Stimulated activated CD4-positive, alpha-beta T cell treated with anti-CD3 and anti-CD28 coated beads, Interleukin-15, amount 100 ng/mL, for 1 hour (primary cell): ENCODE data around the gene C4orf46.
A peak's percentile ranks its signal among the peaks of the same experiment; 100 is the strongest.
"Not testable (repeated sequence)": the region's sequence is repeated elsewhere in the genome, so short reads cannot be mapped to it uniquely, and the experiment has no call there.

Experiments used
- DNase-seq, 2 donors: peaks; one replicate each; pipeline ENCODE4 v3.0.0-alpha.2; 2020; ENCODE audit warnings: low read depth in 1 of 2, low spot score in 1 of 2

Gene C4orf46

DNA sequence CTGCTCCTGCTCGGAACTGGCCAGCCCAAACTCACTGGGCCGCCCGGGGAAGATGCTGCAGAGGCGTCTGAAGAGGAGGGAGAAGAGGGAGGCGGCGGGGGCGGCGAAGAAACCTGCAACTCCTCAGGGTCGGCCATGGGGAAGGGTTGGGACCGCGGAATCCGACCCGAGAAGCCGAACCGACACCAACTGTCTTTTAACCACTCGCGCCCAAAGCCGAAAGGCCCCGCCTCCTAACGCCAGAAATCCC, at the start of gene C4orf46:
TSS of gene C4orf46 (minus strand) at position 223 of the 250 bp plus-strand sequence. CDS start at position 137, 86 bp downstream.
- no peak for DNase-seq

- no peak for DNase-seq
These were observed 44.1 kb upstream of the C4orf46 start for GRCh38 chr4:158715802-158716201.

DNA sequence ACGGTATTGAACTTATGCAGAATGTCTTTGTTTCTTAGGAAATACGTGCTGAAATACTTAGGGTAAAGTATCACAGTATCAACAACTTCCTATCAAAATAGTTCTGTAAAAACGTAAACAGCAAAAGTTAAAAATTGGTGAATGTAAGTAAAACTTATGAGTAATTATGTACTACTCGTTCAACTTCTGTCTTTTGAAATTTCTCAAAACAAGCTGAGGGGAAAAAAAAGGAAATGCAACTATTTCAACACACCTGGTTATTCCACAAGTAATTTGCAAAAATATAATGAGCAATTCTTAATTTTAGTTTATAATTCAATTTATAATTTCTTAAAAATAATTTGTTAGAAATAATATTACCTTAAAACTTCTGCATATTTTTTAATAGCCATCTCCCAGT, 43.2 kb upstream of the C4orf46 start:
- DNase-seq, result no peak

- not testable (repeated sequence) for DNase-seq
These were observed 40.9 kb upstream of the C4orf46 start for GRCh38 chr4:158712622-158713021.

DNA sequence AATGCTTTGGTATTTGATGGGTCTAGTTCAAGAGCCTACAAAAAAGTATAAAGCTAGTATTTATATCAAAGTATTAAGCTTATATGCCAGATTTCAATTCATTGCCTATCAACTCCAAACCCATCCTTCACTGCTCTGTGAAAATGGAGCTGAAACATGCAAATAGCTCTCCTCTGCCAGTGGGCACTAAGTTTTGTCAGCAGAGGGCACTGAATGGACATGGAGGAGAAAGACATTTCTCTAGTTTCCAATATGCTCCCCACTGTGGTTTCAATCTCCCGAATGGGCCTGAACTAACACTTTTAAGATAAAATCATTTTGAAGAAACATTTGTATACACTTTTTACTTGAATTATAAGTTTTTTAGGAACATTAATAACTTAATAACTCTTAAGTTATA, 39.1 kb upstream of the C4orf46 start:
- DNase-seq, result no peak

DNA sequence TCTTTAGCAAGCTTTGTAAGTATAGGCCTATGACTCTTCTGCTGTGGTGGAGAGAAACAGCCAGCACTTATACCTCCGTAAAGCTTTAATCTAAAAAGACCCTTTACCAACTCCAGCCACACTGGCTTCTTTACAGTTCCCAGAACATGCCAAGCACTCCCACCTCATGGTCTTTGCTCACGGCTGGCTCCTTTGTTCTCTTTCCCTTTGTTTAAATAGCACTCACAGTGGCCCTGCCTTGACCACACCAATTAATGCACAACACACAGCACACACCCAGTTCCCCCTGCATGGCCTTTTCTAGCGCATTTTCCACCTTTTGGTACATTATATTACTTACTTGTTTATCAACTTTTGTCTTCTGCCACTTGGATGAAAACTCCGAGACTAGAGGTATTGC, 32.6 kb upstream of the C4orf46 start:
- no peak for DNase-seq

- DNase-seq, result no peak
These were observed 17.1 kb upstream of the C4orf46 start for GRCh38 chr4:158688813-158689212.

DNA sequence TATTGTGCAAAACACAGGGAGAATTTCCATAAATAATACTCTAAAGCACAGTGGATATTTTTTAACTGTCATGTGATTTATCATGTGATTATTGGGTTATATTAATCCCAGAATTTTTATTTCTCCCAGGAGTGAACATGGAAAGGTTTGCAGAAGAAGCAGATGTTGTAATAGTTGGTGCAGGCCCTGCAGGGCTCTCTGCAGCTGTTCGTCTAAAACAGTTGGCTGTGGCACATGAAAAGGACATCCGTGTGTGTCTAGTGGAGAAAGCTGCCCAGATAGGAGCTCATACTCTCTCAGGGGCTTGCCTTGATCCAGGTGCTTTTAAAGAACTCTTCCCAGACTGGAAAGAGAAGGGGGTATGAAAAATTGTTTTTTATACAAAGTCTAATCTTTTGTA, 10.4 kb upstream of the C4orf46 start:
- no peak for DNase-seq

DNA sequence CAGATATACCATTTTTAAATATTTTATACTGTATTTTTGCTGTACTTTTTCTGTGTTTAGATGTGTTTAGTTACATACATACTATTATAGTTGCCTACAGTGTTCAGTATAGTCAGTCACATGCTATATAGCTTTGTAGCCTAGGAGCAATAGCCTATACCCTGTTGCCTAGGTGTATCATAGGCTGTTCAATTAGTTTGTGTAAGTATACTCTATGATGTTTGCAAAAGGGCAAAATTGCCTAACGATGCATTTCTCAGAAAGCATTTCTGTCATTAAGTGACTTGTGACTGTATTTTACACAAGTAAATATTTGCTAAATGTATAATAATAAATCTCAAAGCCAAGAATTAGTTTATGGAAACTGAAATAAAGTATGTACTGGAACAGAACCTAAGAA, 9.9 kb upstream of the C4orf46 start:
- DNase-seq, result no peak

DNA sequence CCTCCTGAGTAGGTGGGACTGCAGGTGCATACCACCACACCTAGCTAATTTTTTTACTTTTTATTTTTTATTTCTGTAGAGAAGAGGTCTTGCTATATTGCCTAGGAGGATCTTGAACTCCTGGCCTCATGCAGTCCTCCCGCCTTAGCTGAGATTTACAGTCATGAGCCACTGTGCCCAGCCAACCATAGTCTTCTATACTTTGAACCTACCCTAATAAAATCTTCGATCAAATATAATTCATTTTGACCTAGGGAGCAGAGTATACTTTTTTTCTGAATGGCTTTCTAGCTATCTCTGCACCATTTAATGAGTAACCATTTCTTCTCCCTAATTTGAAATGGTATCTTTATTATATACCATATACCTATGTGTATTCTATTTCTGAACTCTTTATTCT, 7.1 kb upstream of the C4orf46 start:
- DNase-seq, result no peak

DNA sequence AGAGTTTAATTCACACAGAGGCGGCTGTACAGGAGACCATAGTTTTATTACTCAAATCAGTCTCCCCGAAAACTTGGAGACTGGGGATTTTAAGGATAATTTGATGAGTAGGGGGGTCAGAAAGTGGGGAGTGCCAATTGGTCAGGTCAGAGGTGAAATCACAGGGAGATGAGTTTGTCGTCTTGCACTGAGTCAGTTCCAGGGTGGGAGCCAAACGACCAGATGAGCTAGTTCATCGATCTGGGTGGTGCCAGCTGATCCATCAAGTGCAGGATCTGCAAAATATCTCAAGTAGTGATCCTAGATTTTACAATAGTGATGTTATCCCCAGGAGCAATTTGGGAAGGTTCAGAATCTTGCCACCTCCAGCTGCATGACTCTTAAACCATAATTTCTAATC, 4.4 kb upstream of the C4orf46 start:
- no peak for DNase-seq

DNA sequence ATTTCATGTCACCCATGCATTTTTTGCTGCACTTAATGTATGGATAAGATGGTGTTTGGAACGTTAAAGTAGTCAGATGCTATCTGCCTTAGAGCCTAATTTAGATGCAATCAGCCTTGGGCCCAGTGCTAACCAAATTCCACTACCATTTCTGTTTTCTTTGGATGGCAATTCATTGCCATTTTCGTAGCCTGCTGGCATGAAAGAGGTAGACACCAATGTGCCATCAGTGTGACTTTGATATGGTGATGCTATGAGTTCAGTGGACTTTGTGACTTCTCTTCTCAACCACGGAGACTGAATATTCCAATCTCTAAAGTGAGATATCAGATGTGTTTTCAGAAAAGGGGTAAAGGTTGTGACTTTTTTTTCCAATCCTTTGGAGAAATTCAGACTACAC, 1.9 kb upstream of the C4orf46 start:
- DNase-seq, result no peak

- peak; percentile 94 to 97 for DNase-seq
These were observed 474 bp upstream of the C4orf46 start, which contains the start of gene ETFDH for GRCh38 chr4:158671915-158672806. ETFDH (plus strand) TSS chr4:158672296; CDS start chr4:158672457, 161 bp downstream.

- peak in 1 of 2 donors; percentile 36 for DNase-seq
These were observed 567 bp downstream of the C4orf46 start for GRCh38 chr4:158670975-158671664.

DNA sequence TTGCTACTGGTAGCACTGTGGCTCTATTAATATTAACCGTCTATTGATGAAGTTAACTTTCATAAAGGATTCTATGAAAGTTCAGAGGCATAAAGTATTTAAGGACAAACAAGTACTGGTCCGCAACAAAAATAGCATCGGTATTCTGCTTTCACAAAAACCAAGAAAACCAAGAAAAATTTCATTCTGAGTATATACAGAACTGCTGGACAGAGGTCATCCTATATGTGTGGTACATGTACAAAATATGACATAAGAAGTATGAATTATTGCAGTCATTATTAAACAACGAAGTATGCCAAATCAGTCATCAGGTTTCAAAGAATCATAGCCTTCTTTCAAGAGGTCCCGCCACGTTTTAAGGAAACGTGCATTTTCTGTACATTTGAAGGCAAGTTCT, 2.4 kb downstream of the C4orf46 start:
- DNase-seq, result no peak

DNA sequence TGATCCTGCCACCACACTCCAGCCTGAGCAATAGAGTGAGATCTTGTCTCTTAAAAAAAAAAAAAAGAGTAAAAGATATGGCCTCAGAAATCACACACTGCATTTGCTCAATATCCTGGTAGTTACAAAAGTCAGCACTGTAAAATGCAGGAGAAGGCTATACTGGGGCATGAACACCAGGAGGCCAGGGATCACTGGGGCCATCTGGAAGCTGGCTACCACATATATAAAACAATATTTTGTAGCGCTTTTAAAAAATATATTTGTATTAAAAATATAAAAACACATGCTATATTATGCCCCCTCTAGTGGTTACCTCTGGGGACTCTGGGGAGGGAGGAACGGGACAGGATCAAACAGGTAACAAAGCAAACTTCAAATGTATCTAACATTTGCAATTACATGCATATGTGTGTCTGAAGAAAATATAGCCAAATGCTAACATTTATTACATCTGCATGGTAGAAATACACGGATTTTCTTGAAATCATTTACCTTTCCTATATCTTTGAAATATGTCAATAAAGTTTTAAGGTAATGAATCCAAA, 4.0 kb downstream of the C4orf46 start:
- DNase-seq, result peak in 1 of 2 donors; percentile 3

DNA sequence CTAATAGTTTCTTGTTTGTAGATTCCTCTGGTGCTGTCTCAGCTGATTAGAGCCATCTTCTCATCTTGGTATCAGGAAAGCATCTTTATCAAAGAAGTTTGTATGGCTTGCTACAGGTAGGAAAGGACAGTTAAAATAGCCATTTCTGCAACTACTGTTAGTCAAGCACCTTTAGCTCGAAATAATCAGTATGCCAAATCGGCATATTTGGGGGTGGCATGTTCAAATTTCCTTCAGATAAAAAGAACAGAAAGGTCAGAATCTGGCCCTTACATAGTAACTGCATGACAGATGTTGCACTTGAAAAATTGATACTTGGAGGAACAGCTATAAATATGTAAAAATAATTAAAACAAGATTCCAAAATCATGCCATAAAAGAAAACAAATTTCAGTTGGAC, 4.8 kb downstream of the C4orf46 start:
- no peak for DNase-seq

DNA sequence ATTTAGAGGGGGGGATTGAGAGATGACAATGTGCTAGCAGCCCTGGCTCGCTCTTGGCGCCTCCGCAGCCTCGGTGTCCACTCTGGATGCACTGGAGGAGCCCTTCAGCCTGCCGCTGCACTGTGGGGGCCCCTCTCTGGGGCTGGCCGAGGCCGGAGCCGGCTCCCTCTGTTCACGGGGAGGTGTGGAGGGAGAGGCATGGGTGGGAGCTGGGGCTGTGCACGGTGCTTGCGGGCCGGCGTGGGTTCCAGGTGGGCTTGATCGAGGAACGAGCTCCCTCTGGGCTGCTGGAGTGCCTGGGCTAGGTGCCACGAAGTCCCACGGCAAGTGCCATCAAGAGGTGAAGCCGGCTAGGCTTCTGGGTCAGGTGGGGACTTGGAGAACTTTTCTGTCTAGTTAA, 6.9 kb downstream of the C4orf46 start:
- DNase-seq, result no peak

DNA sequence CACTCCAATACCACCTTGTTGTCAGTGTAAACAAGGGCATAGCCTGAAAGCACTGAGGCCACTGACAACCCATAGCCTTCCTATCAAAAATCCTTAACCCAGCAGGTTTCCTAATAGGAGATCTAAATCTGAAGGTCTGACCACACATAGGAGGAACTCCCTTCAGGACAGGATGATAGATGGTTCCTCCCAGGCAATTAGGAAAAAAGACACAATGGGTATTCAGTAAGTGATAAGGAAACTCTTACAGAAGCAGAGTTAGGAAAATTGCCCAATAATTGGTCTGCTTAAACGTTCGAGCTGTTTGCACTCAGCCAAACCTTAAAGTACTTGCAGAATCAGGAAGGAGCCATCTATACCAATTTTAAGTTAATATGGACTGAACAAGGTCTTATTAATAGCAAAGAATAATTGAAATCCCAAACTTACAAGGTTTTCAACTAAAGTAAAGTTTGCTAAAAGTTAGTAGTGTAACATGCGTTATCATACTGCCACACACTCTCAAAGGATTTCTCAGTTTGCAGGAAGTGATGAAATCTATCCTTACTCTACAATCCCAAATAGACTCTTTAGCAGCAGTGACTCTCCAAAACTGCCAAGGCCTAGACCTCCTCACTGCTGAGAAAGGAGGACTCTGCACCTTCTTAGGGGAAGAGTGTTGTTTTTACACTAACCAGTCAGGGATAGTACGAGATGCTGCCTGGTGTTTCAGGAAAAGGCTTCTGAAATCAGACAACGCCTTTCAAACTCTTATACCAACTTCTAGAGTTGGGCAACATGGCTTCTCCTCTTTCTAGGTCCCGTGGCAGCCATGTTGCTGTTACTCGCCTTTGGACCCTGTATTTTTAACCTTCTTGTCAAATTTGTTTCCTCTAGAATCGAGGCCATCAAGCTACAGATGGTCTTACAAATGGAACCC, 7.7 kb downstream of the C4orf46 start:
- DNase-seq, result not testable (repeated sequence)

- DNase-seq, result not testable (repeated sequence)
These were observed 8.4 kb downstream of the C4orf46 start for GRCh38 chr4:158663255-158663654.

GRCh38 chr4:158657291-158657690, 14.4 kb downstream of the C4orf46 start:
- no peak for DNase-seq
